K562 (cell line): ENCODE measurements around the gene TMEM63A. TPM values are rescaled to one million over a fixed set of nuclear protein-coding genes. Genes with fewer than 3 reads are reported as not detected.
A peak's percentile ranks its signal among the peaks of the same experiment; 100 is the strongest.

Experiments used
- ASH1L ChIP-seq: fragments of 450-650 bp; IDR thresholded peaks from 2 replicates; pipeline ENCODE4 v1.6.1; 2018; ENCODE audit warnings: borderline replicate concordance, mild to moderate bottlenecking, low read depth; ENCODE audit not compliant: partially characterized antibody
- ATF2 ChIP-seq: sonication (generic); formaldehyde crosslinking; IDR thresholded peaks from 2 replicates; pipeline ENCODE4 v1.8.1; 2022; ENCODE audit warnings: missing genetic modification reagents
- BHLHE40 ChIP-seq: IDR thresholded peaks from 2 replicates; pipeline ENCODE4 v1.6.1; 2011; ENCODE audit warnings: low read length, improper control_type of control experiment
- BMI1 ChIP-seq: fragments of 150-350 bp; IDR thresholded peaks from 2 replicates; pipeline ENCODE4 v1.6.1; 2014; ENCODE audit warnings: low read length
- ETV1 ChIP-seq: fragments of 450-650 bp; conservative IDR thresholded peaks from 2 replicates; pipeline ENCODE4 v1.6.1; 2016; ENCODE audit warnings: missing genetic modification characterization, control low read depth, low read depth, missing compliant biosample characterization
- ILK ChIP-seq: fragments of 450-650 bp; IDR thresholded peaks from 2 replicates; pipeline ENCODE4 v1.6.1; 2016; ENCODE audit warnings: missing genetic modification characterization, low read depth, mild to moderate bottlenecking, missing compliant biosample characterization, moderate library complexity, borderline replicate concordance
- MCM7 ChIP-seq, 2 experiments: fragments of 450-650 bp; IDR thresholded peaks; 2 replicates each; pipeline ENCODE4 v1.6.1; 2016 to 2018
- NFRKB ChIP-seq: fragments of 450-650 bp; IDR thresholded peaks from 2 replicates; pipeline ENCODE4 v1.6.1; 2016; ENCODE audit warnings: low read depth
- NR4A1 ChIP-seq, 2 experiments: fragments of 250-450 bp in 1 of 2; fragments of 450-650 bp in 1 of 2; sonication (Bioruptor Pico) in 1 of 2; IDR thresholded peaks; 2 replicates each; pipeline versions ENCODE4 v1.4.0 to v1.6.1; 2016 to 2020; ENCODE audit warnings: mild to moderate bottlenecking in 2 of 2, missing compliant biosample characterization in 1 of 2, missing genetic modification characterization in 1 of 2, moderate library complexity in 1 of 2
- POLR2H ChIP-seq: IDR thresholded peaks from 2 replicates; pipeline ENCODE4 v1.6.1; 2016; ENCODE audit warnings: missing genetic modification characterization, low read depth, mild to moderate bottlenecking, control low read depth, missing compliant biosample characterization, moderate library complexity
- SRSF3 ChIP-seq: fragments of 200-400 bp; formaldehyde crosslinking; IDR thresholded peaks from 2 replicates; pipeline ENCODE4 v1.6.1; 2016; ENCODE audit warnings: mild to moderate bottlenecking, low read length, moderate library complexity; ENCODE audit not compliant: insufficient read depth
- THRAP3 ChIP-seq: fragments of 450-650 bp; IDR thresholded peaks from 2 replicates; pipeline ENCODE4 v1.6.1; 2016; ENCODE audit warnings: mild to moderate bottlenecking, inconsistent platforms, borderline replicate concordance
- UBTF ChIP-seq, 2 experiments: IDR thresholded peaks; 2 replicates each; pipeline ENCODE4 v1.6.1; 2012; ENCODE audit warnings: improper control_type of control experiment in 2 of 2, low read depth in 2 of 2, low read length in 2 of 2, borderline replicate concordance in 1 of 2
- ZC3H11A ChIP-seq: IDR thresholded peaks from 2 replicates; pipeline ENCODE4 v1.6.1; 2012; ENCODE audit warnings: low read depth, low read length, improper control_type of control experiment
- ZC3H8 ChIP-seq: fragments of 450-650 bp; IDR thresholded peaks from 2 replicates; pipeline ENCODE4 v1.6.1; 2017
- ZHX1 ChIP-seq: fragments of 150-350 bp; conservative IDR thresholded peaks from 2 replicates; pipeline ENCODE4 v1.6.1; 2014; ENCODE audit warnings: low read length
- ZNF253 ChIP-seq: fragments of 250-450 bp; sonication (Bioruptor Pico); conservative IDR thresholded peaks from 2 replicates; pipeline ENCODE4 v1.6.1; 2021; ENCODE audit warnings: mild to moderate bottlenecking
- ZNF444 ChIP-seq: fragments of 250-450 bp; sonication (Bioruptor Pico); IDR thresholded peaks from 2 replicates; pipeline ENCODE4 v1.4.0; 2020; ENCODE audit warnings: mild to moderate bottlenecking, moderate library complexity
- polyA plus RNA-seq, 8 experiments: library from polyadenylated mRNA; depleted of rRNA in 4 of 8; stranded (reverse) in 5 of 8; unstranded in 3 of 8; fragments of >200 nt; fragmentation: Nextera tagmentation in 2 of 8; fragmentation: Illumina TruSeq in 1 of 8; extraction: Ambion mirVana in 2 of 8; extraction: Trizol in 1 of 8; gene quantifications; 2 replicates each; pipeline versions ENCODE4 v1.2.1 to v1.2.3, GENCODE V29; 2011 to 2014; ENCODE audit warnings: inconsistent platforms in 1 of 8, missing spikeins in 1 of 8
- total RNA-seq, 7 experiments: library from RNA; depleted of rRNA in 6 of 7; stranded (reverse); fragments of >200 nt in 6 of 7; fragmentation: Illumina TruSeq in 2 of 7; extraction: Trizol in 2 of 7; gene quantifications; 2 replicates each; pipeline versions ENCODE4 v1.2.1 to v1.2.3, GENCODE V29; 2011 to 2021; ENCODE audit warnings: low replicate concordance in 1 of 7
- TF ChIP-seq, protein P1 (sequence below): sonication (generic); formaldehyde crosslinking; IDR thresholded peaks from 2 replicates; pipeline ENCODE4 v1.8.0; 2022; ENCODE audit warnings: mild to moderate bottlenecking, missing genetic modification reagents, borderline replicate concordance

TMEM63A gene
- total and polyA plus RNA-seq, 9 of the 15 experiments (the other 6 are each of a cell fraction or from before 2014, with no cell fraction given) = 2.0 to 54.6 (median 17.5) TPM

- no peak for TF ChIP-seq ZC3H8
- TF ChIP-seq ZHX1 = no peak
- TF ChIP-seq, protein P1, sequence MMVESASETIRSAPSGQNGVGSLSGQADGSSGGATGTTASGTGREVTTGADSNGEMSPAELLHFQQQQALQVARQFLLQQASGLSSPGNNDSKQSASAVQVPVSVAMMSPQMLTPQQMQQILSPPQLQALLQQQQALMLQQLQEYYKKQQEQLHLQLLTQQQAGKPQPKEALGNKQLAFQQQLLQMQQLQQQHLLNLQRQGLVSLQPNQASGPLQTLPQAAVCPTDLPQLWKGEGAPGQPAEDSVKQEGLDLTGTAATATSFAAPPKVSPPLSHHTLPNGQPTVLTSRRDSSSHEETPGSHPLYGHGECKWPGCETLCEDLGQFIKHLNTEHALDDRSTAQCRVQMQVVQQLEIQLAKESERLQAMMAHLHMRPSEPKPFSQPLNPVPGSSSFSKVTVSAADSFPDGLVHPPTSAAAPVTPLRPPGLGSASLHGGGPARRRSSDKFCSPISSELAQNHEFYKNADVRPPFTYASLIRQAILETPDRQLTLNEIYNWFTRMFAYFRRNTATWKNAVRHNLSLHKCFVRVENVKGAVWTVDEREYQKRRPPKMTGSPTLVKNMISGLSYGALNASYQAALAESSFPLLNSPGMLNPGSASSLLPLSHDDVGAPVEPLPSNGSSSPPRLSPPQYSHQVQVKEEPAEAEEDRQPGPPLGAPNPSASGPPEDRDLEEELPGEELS (CRISPR knock-in tag) = no peak
- TF ChIP-seq BMI1 = no peak
- no peak for TF ChIP-seq MCM7 (IDR thresholded peaks at IDR 0.05)
- TF ChIP-seq NFRKB = no peak; the same call in 1 of the 2 replicates
- no peak for TF ChIP-seq BHLHE40
- TF ChIP-seq ZNF253 = no peak
- no peak for TF ChIP-seq ZC3H11A
- TF ChIP-seq NR4A1 (CRISPR knock-in tag; IDR thresholded peaks at IDR 0.05) = no peak
- TF ChIP-seq NR4A1 (tag; IDR thresholded peaks at IDR 0.05) = no peak
- TF ChIP-seq THRAP3 = no peak
- TF ChIP-seq UBTF (IDR thresholded peaks at IDR 0.05; ENCODE audit: borderline replicate concordance in 1 of 2, low read depth in 2 of 2, low read length in 2 of 2) = peak; percentile 39 to 82; a peak in 3 of 4 replicates
- TF ChIP-seq ZNF444 = no peak
- no peak for TF ChIP-seq ETV1 (tag)
- no peak for TF ChIP-seq SRSF3
- TF ChIP-seq ILK = no peak
- no peak for TF ChIP-seq POLR2H
- no peak for TF ChIP-seq ATF2
- no peak for TF ChIP-seq ASH1L
These were observed 775 bp upstream of the TMEM63A start (continued) for GRCh38 chr1:225882694-225883615.
